Kasumi-1 (cell line): ENCODE results near the gene IFI44.

ENCODE experiments used
- DNase-seq, 2 experiments: peaks; one replicate each; lab custom pipeline; 2025; lab: John Stamatoyannopoulos, UW

The IFI44 gene

GRCh38 chr1:78712467-78713051 lies 62.9 kb downstream of the IFI44 start:
- no peak for DNase-seq

- DNase-seq = no peak
These were observed 63.7 kb downstream of the IFI44 start for GRCh38 chr1:78713297-78713696.
